HG03442 (cell line): ENCODE data around the gene PTTG2.
"Not testable (repeated sequence)": the region's sequence is repeated elsewhere in the genome, so short reads cannot be mapped to it uniquely, and the experiment has no call there.

Experiments
- ATAC-seq: cut with Tn5 transposase; IDR thresholded peaks from one replicate; pipeline ENCODE4 v1.9.1; 2021; ENCODE audit warnings: mild to moderate bottlenecking, moderate library complexity; ENCODE audit not compliant: unreplicated experiment

PTTG2 gene

DNA sequence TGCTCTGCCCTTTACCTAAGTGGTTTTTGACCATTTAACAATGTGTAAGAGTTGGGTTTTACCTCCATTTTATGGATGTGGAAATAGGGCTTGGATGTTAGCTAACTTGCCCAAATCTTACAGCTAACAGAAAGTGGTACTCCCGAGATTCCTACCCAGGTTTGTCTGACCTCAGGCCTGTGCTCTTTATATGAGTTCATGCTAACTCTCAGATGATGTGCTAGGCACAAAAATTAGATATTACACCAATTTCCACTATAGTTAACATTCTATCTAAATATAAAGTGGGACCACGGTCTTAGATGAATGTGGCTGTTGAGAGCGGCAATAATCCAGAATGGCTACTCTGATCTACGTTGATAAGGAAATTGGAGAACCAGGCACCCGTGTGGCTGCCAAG lies at the start of gene PTTG2:
Gene PTTG2, plus strand, starts transcription at position 301 of the 400 bp plus-strand sequence. Its CDS starts 37 bp downstream, at position 338.
- no peak for ATAC-seq

- no peak for ATAC-seq
Measured at GRCh38 chr4:37914539-37914938, 45.7 kb upstream of the PTTG2 start.

DNA sequence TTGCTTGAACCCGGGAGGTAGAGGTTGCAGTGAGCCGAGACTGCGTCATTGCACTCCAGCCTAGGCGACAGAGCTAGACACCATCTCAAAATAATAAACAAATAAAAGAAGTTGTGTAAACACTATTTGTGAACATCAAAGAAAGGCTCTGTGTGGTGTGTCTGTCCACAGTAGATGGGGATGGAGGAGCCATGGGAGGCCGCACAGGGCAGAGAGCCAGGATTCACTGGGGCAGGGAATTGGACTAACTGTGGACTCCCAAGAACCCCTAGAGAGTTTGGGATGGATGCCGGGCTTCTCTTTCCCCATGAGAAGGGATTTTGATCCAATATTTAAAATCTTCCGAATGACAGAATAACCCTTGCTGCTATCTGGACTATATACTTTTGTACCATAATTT lies 42.8 kb upstream of the PTTG2 start:
- no peak for ATAC-seq

DNA sequence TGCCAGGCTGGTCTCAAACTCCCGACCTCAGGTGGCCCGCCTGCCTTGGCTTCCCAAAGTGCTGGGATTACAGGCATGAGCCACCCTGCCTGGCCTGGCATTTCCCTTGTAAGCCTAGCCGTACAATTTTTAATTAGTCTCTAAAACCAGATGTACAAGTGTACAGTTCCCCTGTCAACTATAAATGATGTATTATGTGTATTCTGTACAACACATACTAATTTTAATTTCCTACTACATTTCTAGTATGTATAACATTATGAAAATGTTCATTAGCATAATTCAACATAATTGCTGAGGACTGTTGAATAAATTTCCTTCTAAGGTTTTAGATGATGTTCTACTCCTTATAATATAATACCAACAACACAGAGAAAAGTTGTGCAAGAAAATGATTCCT lies 41.5 kb upstream of the PTTG2 start:
- ATAC-seq: no peak

- ATAC-seq: no peak
Measured at GRCh38 chr4:37922328-37922727, 37.9 kb upstream of the PTTG2 start.

DNA sequence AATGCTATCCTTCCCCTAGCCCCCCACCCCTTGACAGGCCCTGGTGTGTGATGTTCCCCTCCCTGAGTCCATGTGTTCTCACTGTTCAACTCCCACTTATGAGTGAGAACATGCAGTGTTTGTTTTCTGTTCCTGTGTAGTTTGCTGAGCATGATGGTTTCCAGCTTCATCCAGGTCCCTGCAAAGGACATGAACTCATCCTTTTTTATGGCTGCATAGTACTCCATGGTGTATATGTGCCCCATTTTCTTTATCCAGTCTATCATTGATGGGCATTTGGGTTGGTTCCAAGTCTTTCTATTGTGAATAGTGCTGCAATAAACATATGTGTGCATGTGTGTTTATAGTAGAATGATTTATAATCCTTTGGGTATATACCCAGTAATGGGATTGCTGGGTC lies 37.1 kb upstream of the PTTG2 start:
- ATAC-seq: not testable (repeated sequence)

DNA sequence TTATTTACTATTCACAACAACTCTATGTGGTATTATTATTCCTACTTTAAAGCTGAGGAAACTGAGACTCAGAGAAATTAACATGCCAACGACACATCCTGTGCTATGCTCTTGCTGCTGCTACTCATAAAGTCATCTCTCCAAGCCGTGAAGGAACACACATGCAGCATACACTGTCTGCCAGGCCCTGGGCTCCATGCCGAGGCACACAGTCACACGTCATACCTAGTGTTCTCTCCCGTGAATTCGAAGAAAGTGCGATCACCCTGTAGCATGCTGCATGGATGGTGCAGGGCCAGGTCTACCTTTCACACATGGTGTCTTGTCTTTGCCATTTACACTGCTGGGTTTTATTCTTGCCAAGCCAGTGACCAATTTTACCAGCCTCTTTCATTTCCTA lies 35.3 kb upstream of the PTTG2 start:
- ATAC-seq: no peak

DNA sequence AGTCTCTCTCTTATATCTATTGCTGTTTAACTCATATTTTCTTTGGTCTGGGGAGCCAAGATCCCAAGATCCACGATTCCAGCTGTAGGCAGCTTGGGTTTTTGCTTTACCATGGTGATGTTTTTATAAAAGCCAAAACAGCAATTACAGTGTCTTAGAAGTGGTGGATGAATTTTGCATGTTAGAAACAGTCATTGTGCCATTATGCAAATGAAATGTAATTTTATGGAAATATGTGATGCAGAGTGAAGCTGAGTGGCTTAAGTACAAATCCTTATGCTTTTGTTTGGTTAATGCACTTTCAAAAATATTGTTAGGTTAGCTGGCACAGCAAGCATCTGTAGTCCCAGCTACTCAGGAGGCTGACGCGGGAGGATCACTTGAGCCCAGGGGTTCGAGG lies 32.8 kb upstream of the PTTG2 start:
- ATAC-seq: no peak

GRCh38 chr4:37928426-37929416 lies 31.5 kb upstream of the PTTG2 start:
- ATAC-seq: no peak

- no peak for ATAC-seq
Measured at GRCh38 chr4:37934096-37934495, 26.1 kb upstream of the PTTG2 start.

GRCh38 chr4:37934609-37935008 lies 25.6 kb upstream of the PTTG2 start:
- no peak for ATAC-seq

DNA sequence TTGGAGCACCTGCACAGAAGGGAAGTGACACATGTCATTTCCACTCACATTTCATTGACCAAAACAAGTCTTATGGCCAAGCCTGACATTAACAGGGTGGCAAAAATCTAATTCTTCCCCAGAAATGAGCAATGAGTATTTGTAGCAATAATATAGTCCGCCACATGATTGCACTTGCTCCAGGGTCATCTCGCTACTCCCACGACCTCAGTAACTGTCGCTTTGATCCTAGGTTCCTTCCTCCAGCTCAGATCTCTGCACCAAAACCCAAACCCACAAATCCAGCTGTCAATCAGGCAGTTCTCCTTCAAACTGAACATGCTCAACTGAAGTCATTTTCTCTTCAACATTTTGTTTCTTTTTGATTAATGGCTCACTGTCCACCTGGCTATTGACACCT lies 25.2 kb upstream of the PTTG2 start:
- ATAC-seq: no peak

- ATAC-seq: no peak
Measured at GRCh38 chr4:37936889-37937498, 23.2 kb upstream of the PTTG2 start.

GRCh38 chr4:37938208-37938607 lies 22.0 kb upstream of the PTTG2 start:
- ATAC-seq: no peak

GRCh38 chr4:37946503-37947179 lies 13.6 kb upstream of the PTTG2 start:
- ATAC-seq: no peak

DNA sequence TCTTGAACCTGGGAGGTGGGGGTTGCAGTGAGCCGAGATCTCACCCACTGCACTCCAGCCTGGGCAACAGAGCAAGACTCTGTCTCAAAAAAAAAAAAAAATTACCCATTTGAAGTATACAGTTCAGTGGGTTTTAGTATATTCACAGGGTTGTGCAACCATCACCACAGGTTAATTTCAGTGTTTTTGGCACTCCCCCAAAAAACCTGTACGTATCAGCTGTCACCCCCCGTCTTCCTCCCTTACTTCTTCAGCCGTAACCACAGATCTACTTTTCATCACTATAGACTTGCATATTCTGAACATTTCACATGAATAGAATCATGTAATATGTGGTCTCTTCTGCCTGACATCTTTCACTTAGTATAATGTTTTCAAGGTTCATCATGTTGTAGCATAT lies 11.7 kb upstream of the PTTG2 start:
- ATAC-seq: no peak

DNA sequence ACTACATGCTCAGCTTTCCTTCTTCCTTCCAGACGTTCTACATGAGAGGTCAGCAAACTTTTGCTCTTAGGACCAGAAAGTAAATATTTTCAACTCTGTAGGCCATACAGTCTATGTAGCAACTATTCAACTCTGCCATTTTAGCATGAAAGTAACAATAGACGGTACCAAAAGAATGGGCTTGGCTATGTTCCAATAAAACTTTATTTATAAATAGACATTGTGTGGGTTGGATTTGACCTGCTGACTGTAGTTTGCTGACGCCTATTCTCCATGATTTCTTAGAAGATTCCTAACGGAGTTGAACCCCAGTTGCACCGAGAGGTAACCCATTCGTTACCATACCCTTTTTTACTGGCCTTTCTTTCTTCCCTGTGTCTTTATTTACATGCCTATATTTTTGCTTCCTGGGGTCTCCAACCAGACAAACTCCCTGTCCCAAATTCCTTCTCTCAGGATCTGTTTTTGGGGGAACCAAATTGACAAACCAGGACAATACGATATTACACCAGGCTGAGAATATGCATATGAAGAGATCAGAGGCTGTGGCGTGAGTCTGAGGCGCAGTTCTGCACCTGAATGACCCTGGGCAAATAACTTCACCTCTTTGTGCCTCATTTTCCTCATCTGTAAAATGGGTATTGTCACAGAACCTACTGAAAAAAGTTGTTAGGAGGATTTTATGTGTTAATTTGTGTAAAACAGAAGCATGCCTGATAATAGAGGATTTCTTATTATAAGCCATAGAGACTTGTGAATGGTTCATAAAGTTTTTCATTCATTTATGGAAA lies 10.4 kb upstream of the PTTG2 start:
- no peak for ATAC-seq

DNA sequence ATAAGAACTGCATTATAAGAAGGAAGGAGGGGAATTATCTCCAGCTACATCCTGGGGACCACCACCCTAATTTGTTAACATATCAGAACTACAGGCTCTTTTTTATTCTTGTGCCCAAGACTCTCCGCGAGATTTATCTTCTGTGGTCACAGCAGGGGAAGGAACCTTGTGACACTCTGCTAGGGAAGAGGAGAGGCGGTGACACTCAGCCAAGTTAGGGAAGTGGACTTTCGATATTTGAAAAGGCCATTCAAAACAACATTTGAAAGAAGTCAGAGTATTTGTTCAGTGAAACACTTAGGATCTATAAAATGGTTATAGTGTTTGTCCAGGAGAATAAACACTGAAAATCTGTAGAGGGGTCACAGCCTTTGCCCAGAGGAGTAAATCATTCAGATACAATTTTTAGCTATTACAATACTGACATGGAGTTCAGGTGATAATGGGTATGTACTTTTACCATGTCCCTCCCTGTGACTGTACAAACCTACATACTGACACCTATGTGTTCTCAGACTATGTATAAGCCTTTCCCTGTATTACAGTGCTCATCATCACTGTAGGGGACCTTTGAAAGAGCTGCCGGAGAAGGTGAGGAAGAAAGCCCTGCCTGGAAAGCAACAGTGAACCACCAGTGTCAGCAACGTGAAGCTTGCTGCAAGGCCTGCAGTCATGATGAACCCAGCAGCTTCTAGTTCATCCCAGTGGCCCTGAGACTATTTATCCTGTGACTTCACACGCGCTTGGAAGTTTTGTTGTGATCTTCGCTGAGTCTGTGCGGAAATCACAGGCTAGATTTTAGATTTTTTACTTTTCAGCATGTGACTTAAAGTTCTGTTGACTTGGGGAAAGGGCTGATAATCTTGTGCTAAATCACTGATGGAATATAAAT lies 8.5 kb upstream of the PTTG2 start:
- no peak for ATAC-seq

- no peak for ATAC-seq
Measured at GRCh38 chr4:37953156-37953555, 7.0 kb upstream of the PTTG2 start.
